K562 (cell line): Measurements from ENCODE around the gene PRDM1. TPM values are rescaled to one million over a fixed set of nuclear protein-coding genes. Genes with fewer than 3 reads are reported as not detected.

Experiments
- ATAC-seq: fragments of 200-7000 bp; cut with Tn5 transposase; 3 replicates; pipeline ENCODE4 v1.9.1; 2020; ENCODE audit warnings: moderate library complexity
- BruUV-seq: library from RNA; stranded (reverse); fragments of 400-500 nt; replicated peaks from 2 replicates; lab custom pipeline; 2021; lab: Mats Ljungman, UMichigan
- CTCF ChIA-PET: fragments of 300-600 bp; formaldehyde crosslinking; extraction: SDS; loops from one replicate; lab custom pipeline; 2021; ENCODE audit warnings: low intra/inter-chr PET ratio; lab: Yijun Ruan, JAX
- POLR2A ChIA-PET: fragments of 300-600, 350-650 bp; sonication (Branson Sonifier 250); formaldehyde crosslinking; extraction: SDS; loops from one replicate; lab custom pipeline; 2021; ENCODE audit warnings: antibody characterized with exemption, inconsistent platforms; lab: Yijun Ruan, JAX
- DNase-seq, 4 experiments: peaks; one replicate each; pipeline versions ENCODE4 v3.0.0 to v3.0.0-alpha.2; 2011 to 2018; ENCODE audit warnings: low spot score in 3 of 4, mixed read lengths in 3 of 4; ENCODE audit errors: extremely low read depth in 1 of 4
- FAIRE-seq: peaks from 2 replicates; lab custom pipeline; 2011; peaks lifted over from hg19 to GRCh38; lab: Jason Lieb, UNC
- H2AFZ ChIP-seq: 2 replicates; pipeline ENCODE4 v1.6.0; 2011; ENCODE audit warnings: low read depth, low read length, control low read depth, inconsistent platforms
- H3K27ac ChIP-seq: fragments of 200-600 bp; 3 replicates; pipeline ENCODE4 v1.8.0; 2011; ENCODE audit warnings: low read depth, mild to moderate bottlenecking, control low read depth, inconsistent platforms, low read length, moderate library complexity, mixed read lengths; ENCODE audit errors: extremely low read depth
- H3K27me3 ChIP-seq, 2 experiments: fragments of 300-600 bp in 1 of 2; 2 replicates in 1 of 2; 3 replicates in 1 of 2; pipeline versions ENCODE4 v1.6.0 to v1.8.0; 2011; ENCODE audit warnings: inconsistent platforms in 2 of 2, low read length in 2 of 2, mild to moderate bottlenecking in 1 of 2, mixed read lengths in 1 of 2, moderate library complexity in 1 of 2; ENCODE audit not compliant: control insufficient read depth in 2 of 2, insufficient read depth in 2 of 2
- H3K36me3 ChIP-seq: fragments of 300-600 bp; 3 replicates; pipeline ENCODE4 v1.8.0; 2011; ENCODE audit warnings: mild to moderate bottlenecking, low read length, inconsistent platforms; ENCODE audit not compliant: control insufficient read depth, insufficient read depth
- H3K4me1 ChIP-seq, 2 experiments: fragments of 200-600 bp in 1 of 2; replicated peaks in 1 of 2; 2 replicates in 1 of 2; 3 replicates in 1 of 2; pipeline versions ENCODE4 v1.5.1 to v1.8.0; 2011; ENCODE audit warnings: inconsistent platforms in 2 of 2, low read length in 2 of 2, mild to moderate bottlenecking in 1 of 2, mixed read lengths in 1 of 2, moderate library complexity in 1 of 2; ENCODE audit not compliant: control insufficient read depth in 2 of 2, insufficient read depth in 2 of 2
- H3K4me2 ChIP-seq: 2 replicates; pipeline ENCODE4 v1.6.1; 2011; ENCODE audit warnings: low read length, control low read depth, inconsistent platforms, mixed read lengths; ENCODE audit not compliant: insufficient read depth
- H3K4me3 ChIP-seq: fragments of 200-600 bp; sonication (generic), shearing (Covaris generic); 2 replicates; pipeline ENCODE4 v1.5.1; 2016; ENCODE audit warnings: control low read depth, inconsistent platforms
- H3K79me2 ChIP-seq: fragments of 200-600 bp; 3 replicates; pipeline ENCODE4 v1.8.0; 2011; ENCODE audit warnings: low read length, inconsistent platforms; ENCODE audit not compliant: control insufficient read depth, insufficient read depth
- H3K9ac ChIP-seq, 2 experiments: 2 replicates each; pipeline versions ENCODE4 v1.6.0 to v1.6.1; 2011; ENCODE audit warnings: low read depth in 2 of 2, low read length in 2 of 2, control low read depth in 1 of 2, inconsistent platforms in 1 of 2, mild to moderate bottlenecking in 1 of 2, mixed read lengths in 1 of 2; ENCODE audit not compliant: insufficient read depth in 1 of 2
- H3K9me1 ChIP-seq: one replicate; pipeline ENCODE4 v1.6.0; 2011; ENCODE audit warnings: inconsistent platforms, mild to moderate bottlenecking, low read length, moderate library complexity; ENCODE audit not compliant: control insufficient read depth, insufficient read depth
- H3K9me3 ChIP-seq: replicated peaks from 2 replicates; pipeline ENCODE4 v1.5.1; 2011; ENCODE audit warnings: low read depth, low read length, inconsistent platforms; ENCODE audit not compliant: control insufficient read depth, insufficient read depth
- H4K20me1 ChIP-seq: replicated peaks from 2 replicates; pipeline ENCODE4 v1.6.1; 2011; ENCODE audit warnings: low read length, inconsistent platforms, mixed read lengths; ENCODE audit not compliant: control insufficient read depth, insufficient read depth
- CAMTA2 ChIP-seq: fragments of 250-450 bp; sonication (Bioruptor Pico); conservative IDR thresholded peaks from 2 replicates; pipeline ENCODE4 v1.5.1; 2022
- CBX2 ChIP-seq: fragments of 200-600 bp; sonication (generic); IDR thresholded peaks from one replicate; pipeline ENCODE4 v1.6.1; 2012; ENCODE audit warnings: mild to moderate bottlenecking, low read length, inconsistent platforms; ENCODE audit not compliant: insufficient read depth, poor library complexity, severe bottlenecking
- FOSL1 ChIP-seq: fragments of 200-800 bp; sonication (Bioruptor generic); conservative IDR thresholded peaks from 2 replicates; pipeline ENCODE4 v1.6.1; 2016; ENCODE audit warnings: missing genetic modification characterization, missing compliant biosample characterization
- WGBS: fragments of 100-300 bp; shearing (Covaris generic); methylation state at CpG from one replicate; pipeline ENCODE4 v1.1.6; 2016; ENCODE audit warnings: low coverage, mixed read lengths; ENCODE audit not compliant: insufficient coverage; ENCODE audit errors: missing lambda C conversion rate; 5-methylcytosine and 5-hydroxymethylcytosine counted together
- in situ Hi-C: fragments of 300-500 bp; cut with MboI; formaldehyde crosslinking; loops from 4 replicates; pipeline ENCODE4 v1.15.0; 2018; ENCODE audit warnings: inconsistent platforms, mixed read lengths
- intact Hi-C: fragments of 100-400 bp; cut with micrococcal nuclease; formaldehyde crosslinking; loops from 2 replicates; pipeline ENCODE4 v1.14.2; 2022
- polyA plus RNA-seq, 8 experiments: library from polyadenylated mRNA; depleted of rRNA in 4 of 8; stranded (reverse) in 5 of 8; unstranded in 3 of 8; fragments of >200 nt; fragmentation: Nextera tagmentation in 2 of 8; fragmentation: Illumina TruSeq in 1 of 8; extraction: Ambion mirVana in 2 of 8; extraction: Trizol in 1 of 8; gene quantifications; 2 replicates each; pipeline versions ENCODE4 v1.2.1 to v1.2.3, GENCODE V29; 2011 to 2014; ENCODE audit warnings: inconsistent platforms in 1 of 8, missing spikeins in 1 of 8
- total RNA-seq, 7 experiments: library from RNA; depleted of rRNA in 6 of 7; stranded (reverse); fragments of >200 nt in 6 of 7; fragmentation: Illumina TruSeq in 2 of 7; extraction: Trizol in 2 of 7; gene quantifications; 2 replicates each; pipeline versions ENCODE4 v1.2.1 to v1.2.3, GENCODE V29; 2011 to 2021; ENCODE audit warnings: low replicate concordance in 1 of 7
- TF ChIP-seq, protein P1 (sequence below), 2 experiments: fragments of 450-650 bp; IDR thresholded peaks; 2 replicates each; pipeline ENCODE4 v1.6.1; 2016; ENCODE audit warnings: mild to moderate bottlenecking in 2 of 2, borderline replicate concordance in 1 of 2, low read depth in 1 of 2, moderate library complexity in 1 of 2
- TF ChIP-seq, protein P2 (sequence below), 2 experiments: fragments of 450-650 bp in 1 of 2; sonication (generic) in 1 of 2; formaldehyde crosslinking in 1 of 2; IDR thresholded peaks in 1 of 2; conservative IDR thresholded peaks in 1 of 2; 2 replicates each; pipeline versions ENCODE4 v1.6.1 to v1.8.1; 2016 to 2023; ENCODE audit warnings: mild to moderate bottlenecking in 2 of 2, moderate library complexity in 2 of 2, inconsistent platforms in 1 of 2, missing genetic modification reagents in 1 of 2
- TF ChIP-seq, protein P3 (sequence below): fragments of 450-650 bp; formaldehyde crosslinking; IDR thresholded peaks from 2 replicates; pipeline ENCODE4 v1.4.0; 2020; ENCODE audit warnings: mild to moderate bottlenecking, moderate library complexity

Gene PRDM1
- total and polyA plus RNA-seq, 9 of the 15 experiments (the other 6 are each of a cell fraction or from before 2014, with no cell fraction given) = 0.09 to 0.89 (median 0.27) TPM

DNA sequence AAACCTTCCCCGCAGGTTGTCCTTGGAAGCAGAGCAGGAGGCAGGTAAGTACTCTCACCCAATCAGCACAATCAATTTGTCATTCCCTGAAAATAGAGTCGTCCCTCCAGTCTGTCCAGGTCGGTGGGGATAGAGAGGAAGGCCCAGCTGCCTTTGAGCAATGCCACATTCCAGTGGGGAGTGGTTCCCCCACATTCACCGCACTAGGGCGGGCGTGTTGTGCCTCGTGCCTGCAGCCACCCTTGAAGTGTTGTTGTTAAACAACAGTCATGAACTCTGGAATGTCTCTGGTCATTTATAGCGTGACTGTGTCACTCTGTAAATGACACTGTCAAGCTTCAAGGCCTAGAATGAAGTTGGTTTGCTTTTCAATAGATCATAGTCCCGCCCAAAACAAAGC is 33.4 kb downstream of the PRDM1 start (continued):
- TF ChIP-seq, protein P1, sequence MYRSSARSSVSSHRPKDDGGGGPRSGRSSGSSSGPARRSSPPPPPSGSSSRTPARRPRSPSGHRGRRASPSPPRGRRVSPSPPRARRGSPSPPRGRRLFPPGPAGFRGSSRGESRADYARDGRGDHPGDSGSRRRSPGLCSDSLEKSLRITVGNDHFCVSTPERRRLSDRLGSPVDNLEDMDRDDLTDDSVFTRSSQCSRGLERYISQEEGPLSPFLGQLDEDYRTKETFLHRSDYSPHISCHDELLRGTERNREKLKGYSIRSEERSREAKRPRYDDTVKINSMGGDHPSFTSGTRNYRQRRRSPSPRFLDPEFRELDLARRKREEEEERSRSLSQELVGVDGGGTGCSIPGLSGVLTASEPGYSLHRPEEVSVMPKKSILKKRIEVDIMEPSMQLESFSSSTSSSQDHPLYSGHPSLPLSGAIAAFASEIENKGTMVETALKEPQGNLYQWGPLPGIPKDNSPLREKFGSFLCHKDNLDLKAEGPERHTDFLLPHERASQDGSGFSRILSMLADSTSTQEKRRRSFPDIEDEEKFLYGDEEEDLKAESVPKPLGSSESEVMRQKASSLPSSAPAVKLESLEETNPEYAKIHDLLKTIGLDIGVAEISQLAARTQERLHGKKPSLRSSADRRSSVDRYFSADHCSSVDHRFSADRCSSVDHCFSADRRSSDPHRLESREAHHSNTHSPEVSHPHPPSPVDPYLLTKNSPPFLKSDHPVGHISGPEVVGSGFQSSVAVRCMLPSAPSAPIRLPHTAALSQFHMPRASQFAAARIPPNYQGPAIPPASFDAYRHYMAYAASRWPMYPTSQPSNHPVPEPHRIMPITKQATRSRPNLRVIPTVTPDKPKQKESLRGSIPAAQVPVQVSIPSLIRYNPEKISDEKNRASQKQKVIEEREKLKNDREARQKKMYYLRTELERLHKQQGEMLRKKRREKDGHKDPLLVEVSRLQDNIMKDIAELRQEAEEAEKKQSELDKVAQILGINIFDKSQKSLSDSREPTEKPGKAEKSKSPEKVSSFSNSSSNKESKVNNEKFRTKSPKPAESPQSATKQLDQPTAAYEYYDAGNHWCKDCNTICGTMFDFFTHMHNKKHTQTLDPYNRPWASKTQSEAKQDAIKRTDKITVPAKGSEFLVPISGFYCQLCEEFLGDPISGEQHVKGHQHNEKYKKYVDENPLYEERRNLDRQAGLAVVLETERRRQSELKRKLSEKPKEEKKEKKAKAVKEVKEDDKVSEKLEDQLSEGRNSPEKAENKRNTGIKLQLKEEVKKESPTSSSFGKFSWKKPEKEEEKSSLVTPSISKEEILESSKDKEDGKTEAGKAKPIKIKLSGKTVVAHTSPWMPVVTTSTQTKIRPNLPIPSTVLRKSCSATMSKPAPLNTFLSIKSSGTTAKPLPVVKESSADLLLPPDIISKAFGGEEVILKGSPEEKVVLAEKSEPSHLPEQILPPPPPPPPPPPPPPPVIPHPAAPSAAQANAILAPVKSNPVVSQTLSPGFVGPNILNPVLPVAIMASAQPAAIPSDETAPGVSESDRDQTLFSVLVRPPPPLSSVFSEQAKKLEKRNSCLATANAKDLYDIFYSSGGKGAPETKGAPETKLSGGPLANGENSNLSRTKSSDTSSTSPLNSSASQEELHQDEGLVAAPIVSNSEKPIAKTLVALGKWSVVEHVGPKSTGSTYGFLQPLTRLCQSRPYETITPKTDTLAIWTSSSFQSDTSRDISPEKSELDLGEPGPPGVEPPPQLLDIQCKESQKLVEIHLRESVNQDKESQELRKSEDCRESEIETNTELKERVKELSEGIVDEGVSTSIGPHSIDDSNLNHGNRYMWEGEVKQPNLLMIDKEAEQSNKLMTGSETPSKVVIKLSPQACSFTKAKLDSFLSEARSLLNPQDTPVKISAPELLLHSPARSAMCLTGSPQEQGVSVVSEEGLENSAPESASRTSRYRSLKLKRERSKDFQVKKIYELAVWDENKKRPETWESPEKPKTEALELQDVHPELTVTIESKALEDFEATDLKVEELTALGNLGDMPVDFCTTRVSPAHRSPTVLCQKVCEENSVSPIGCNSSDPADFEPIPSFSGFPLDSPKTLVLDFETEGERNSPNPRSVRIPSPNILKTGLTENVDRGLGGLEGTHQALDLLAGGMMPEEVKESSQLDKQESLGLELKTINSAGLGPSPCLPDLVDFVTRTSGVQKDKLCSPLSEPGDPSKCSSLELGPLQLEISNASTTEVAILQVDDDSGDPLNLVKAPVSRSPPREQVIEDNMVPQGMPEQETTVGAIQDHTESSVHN (IDR thresholded peaks at IDR 0.05; ENCODE audit: borderline replicate concordance in 1 of 2, low read depth in 1 of 2) = no peak

DNA sequence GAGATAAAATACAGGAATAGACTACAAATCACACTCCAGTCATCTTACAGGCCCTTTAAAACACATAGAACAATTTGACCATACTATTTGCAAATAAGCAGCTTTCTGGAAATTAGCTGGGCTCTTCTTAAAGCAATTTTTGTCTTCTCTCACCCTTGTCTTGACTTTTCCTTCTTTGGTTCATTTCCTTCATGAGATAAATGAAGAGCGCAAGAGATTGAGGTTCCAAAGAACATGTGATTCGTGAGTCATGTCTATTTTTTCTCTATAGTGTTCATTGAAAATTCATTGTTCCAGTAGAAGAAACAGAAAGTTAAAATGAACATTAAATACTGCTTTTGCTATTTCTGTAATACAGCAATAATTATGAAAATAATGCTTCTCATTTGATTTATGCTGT is 33.9 kb downstream of the PRDM1 start:
- POLR2A ChIA-PET = interaction anchor here (0.7 kb wide), 1 partner anchor 9 kb away, joined by 3 read pairs; no protein-coding TSS in a partner anchor
- Histone ChIP-seq H3K79me2 (no peaks in the 10 kb centered on the region), H3K36me3 (no peaks in the 10 kb centered on the region), H2AFZ (peak overlapping the region; percentile 46), H3K4me2 (no peak overlapping the region), H4K20me1 (no peaks in the 10 kb centered on the region), H3K9me3 (no peaks in the 10 kb centered on the region), H3K27ac (no peak overlapping the region), H3K27me3 (no peaks in the 10 kb centered on the region), H3K4me3 (no peak overlapping the region), H3K4me1 (peaks cover 5 to 10% of the 10 kb centered on the region in 2 experiments; a peak in 4 of 5 replicates), H3K9me1 (no peaks in the 10 kb centered on the region), H3K9ac (no peak overlapping the region)
- TF ChIP-seq, protein P2, sequence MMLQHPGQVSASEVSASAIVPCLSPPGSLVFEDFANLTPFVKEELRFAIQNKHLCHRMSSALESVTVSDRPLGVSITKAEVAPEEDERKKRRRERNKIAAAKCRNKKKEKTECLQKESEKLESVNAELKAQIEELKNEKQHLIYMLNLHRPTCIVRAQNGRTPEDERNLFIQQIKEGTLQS (IDR thresholded peaks at IDR 0.05) = peak; percentile 7; the same call in 1 of the 2 replicates
- TF ChIP-seq, protein P2 (CRISPR knock-in tag; conservative IDR thresholded peaks at IDR 0.05) = no peak
- TF ChIP-seq CAMTA2 (CRISPR knock-in tag) = no peak
- peak; percentile 42; the same call in 1 of the 2 replicates for TF ChIP-seq FOSL1
- TF ChIP-seq, protein P3, sequence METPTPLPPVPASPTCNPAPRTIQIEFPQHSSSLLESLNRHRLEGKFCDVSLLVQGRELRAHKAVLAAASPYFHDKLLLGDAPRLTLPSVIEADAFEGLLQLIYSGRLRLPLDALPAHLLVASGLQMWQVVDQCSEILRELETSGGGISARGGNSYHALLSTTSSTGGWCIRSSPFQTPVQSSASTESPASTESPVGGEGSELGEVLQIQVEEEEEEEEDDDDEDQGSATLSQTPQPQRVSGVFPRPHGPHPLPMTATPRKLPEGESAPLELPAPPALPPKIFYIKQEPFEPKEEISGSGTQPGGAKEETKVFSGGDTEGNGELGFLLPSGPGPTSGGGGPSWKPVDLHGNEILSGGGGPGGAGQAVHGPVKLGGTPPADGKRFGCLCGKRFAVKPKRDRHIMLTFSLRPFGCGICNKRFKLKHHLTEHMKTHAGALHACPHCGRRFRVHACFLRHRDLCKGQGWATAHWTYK (CRISPR knock-in tag) = no peak
- TF ChIP-seq CBX2 = no peak
- CTCF ChIA-PET = no interaction called here
- in situ Hi-C loops (no loop called here), intact Hi-C loops (no loop called here)
- DNase-seq (no peak), ATAC-seq (no peak), FAIRE-seq (no peak)
- no TSS peak for BruUV-seq
- WGBS = 48% methylated on average over 2 of the region's 2 CpGs
